Nephron (organoid): Measurements from ENCODE around the gene AXDND1.

Experiments
- H3K27ac Mint-ChIP-seq, 3 experiments: 2 replicates each; pipeline ENCODE4 v1.8.0; 2020; ENCODE audit warnings: mixed read lengths in 3 of 3, mild to moderate bottlenecking in 2 of 3, moderate library complexity in 1 of 3
- H3K27me3 Mint-ChIP-seq: 2 replicates; pipeline ENCODE4 v1.8.0; 2021; ENCODE audit warnings: low read depth, mild to moderate bottlenecking, moderate library complexity, mixed read lengths
- H3K36me3 Mint-ChIP-seq: 2 replicates; pipeline ENCODE4 v1.8.0; 2020; ENCODE audit warnings: low read depth, mixed read lengths
- H3K4me1 Mint-ChIP-seq: 2 replicates; pipeline ENCODE4 v1.8.0; 2020; ENCODE audit warnings: mixed read lengths
- H3K4me3 Mint-ChIP-seq, 3 experiments: 2 replicates each; pipeline ENCODE4 v1.8.0; 2020; ENCODE audit warnings: mild to moderate bottlenecking in 3 of 3, mixed read lengths in 3 of 3, moderate library complexity in 2 of 3
- H3K9me3 Mint-ChIP-seq: 2 replicates; pipeline ENCODE4 v1.8.0; 2020; ENCODE audit warnings: mixed read lengths
- CTCF ChIP-seq, 3 experiments: fragments of 200-600 bp; sonication (generic); IDR thresholded peaks; one replicate each; pipeline ENCODE4 v1.5.0; 2021; ENCODE audit warnings: antibody characterized with exemption in 3 of 3; ENCODE audit not compliant: unreplicated experiment in 3 of 3

Gene AXDND1

GRCh38 chr1:179325836-179326235, 39.9 kb upstream of the AXDND1 start:
- no peaks in the 10 kb centered on the region for H3K27me3 Mint-ChIP-seq
- H3K27ac Mint-ChIP-seq, result no peak overlapping the region
- TF ChIP-seq CTCF (IDR thresholded peaks at IDR 0.05; ENCODE audit: unreplicated experiment in 3 of 3), result no peak
- no peaks in the 10 kb centered on the region for H3K4me1 Mint-ChIP-seq
- H3K9me3 Mint-ChIP-seq, result peaks cover 4% of the 10 kb centered on the region
- H3K4me3 Mint-ChIP-seq, result no peak overlapping the region
- peaks cover 69% of the 10 kb centered on the region for H3K36me3 Mint-ChIP-seq

- TF ChIP-seq CTCF (IDR thresholded peaks at IDR 0.05; ENCODE audit: unreplicated experiment in 3 of 3), result no peak
- no peak overlapping the region for H3K4me3 Mint-ChIP-seq
- H3K4me1 Mint-ChIP-seq, result no peaks in the 10 kb centered on the region
- H3K27ac Mint-ChIP-seq, result no peak overlapping the region
- no peaks in the 10 kb centered on the region for H3K9me3 Mint-ChIP-seq
- H3K36me3 Mint-ChIP-seq, result peaks cover 66% of the 10 kb centered on the region
- no peaks in the 10 kb centered on the region for H3K27me3 Mint-ChIP-seq
Observed at GRCh38 chr1:179326746-179327145, 39.0 kb upstream of the AXDND1 start.

GRCh38 chr1:179327196-179327595, 38.6 kb upstream of the AXDND1 start:
- Mint-ChIP-seq H3K9me3 (no peaks in the 10 kb centered on the region), H3K4me1 (no peaks in the 10 kb centered on the region), H3K36me3 (peaks cover 62% of the 10 kb centered on the region), H3K27me3 (no peaks in the 10 kb centered on the region), H3K4me3 (no peak overlapping the region), H3K27ac (no peak overlapping the region)
- no peak for TF ChIP-seq CTCF (IDR thresholded peaks at IDR 0.05; ENCODE audit: unreplicated experiment in 3 of 3)

- H3K36me3 Mint-ChIP-seq, result peaks cover 57% of the 10 kb centered on the region
- no peak overlapping the region for H3K4me3 Mint-ChIP-seq
- no peak for TF ChIP-seq CTCF (IDR thresholded peaks at IDR 0.05; ENCODE audit: unreplicated experiment in 3 of 3)
- no peak overlapping the region for H3K27ac Mint-ChIP-seq
- no peaks in the 10 kb centered on the region for H3K9me3 Mint-ChIP-seq
- no peaks in the 10 kb centered on the region for H3K27me3 Mint-ChIP-seq
- H3K4me1 Mint-ChIP-seq, result no peaks in the 10 kb centered on the region
Observed at GRCh38 chr1:179327679-179328078, 38.1 kb upstream of the AXDND1 start.

GRCh38 chr1:179329862-179330261, 35.9 kb upstream of the AXDND1 start:
- Mint-ChIP-seq H3K27ac (no peak overlapping the region), H3K4me1 (no peaks in the 10 kb centered on the region), H3K36me3 (peaks cover 59% of the 10 kb centered on the region), H3K9me3 (no peaks in the 10 kb centered on the region), H3K27me3 (no peaks in the 10 kb centered on the region), H3K4me3 (no peak overlapping the region)
- TF ChIP-seq CTCF (IDR thresholded peaks at IDR 0.05; ENCODE audit: unreplicated experiment in 3 of 3), result no peak

GRCh38 chr1:179334440-179334839, 31.3 kb upstream of the AXDND1 start:
- H3K9me3 Mint-ChIP-seq, result no peaks in the 10 kb centered on the region
- H3K4me1 Mint-ChIP-seq, result no peaks in the 10 kb centered on the region
- no peak overlapping the region for H3K27ac Mint-ChIP-seq
- TF ChIP-seq CTCF (IDR thresholded peaks at IDR 0.05; ENCODE audit: unreplicated experiment in 3 of 3), result no peak
- H3K27me3 Mint-ChIP-seq, result no peaks in the 10 kb centered on the region
- H3K36me3 Mint-ChIP-seq, result peaks cover 36% of the 10 kb centered on the region
- H3K4me3 Mint-ChIP-seq, result no peak overlapping the region
